ENCODE measurements around the gene PTPRN2. TPM values are rescaled to one million over a fixed set of nuclear protein-coding genes. Genes with fewer than 3 reads are reported as not detected.

Gene PTPRN2
- total and polyA plus RNA-seq, 2 of the 13 experiments (the other 11 are each of a cell fraction or from before 2014, with no cell fraction given), result 2.5 to 24.2 TPM

DNA sequence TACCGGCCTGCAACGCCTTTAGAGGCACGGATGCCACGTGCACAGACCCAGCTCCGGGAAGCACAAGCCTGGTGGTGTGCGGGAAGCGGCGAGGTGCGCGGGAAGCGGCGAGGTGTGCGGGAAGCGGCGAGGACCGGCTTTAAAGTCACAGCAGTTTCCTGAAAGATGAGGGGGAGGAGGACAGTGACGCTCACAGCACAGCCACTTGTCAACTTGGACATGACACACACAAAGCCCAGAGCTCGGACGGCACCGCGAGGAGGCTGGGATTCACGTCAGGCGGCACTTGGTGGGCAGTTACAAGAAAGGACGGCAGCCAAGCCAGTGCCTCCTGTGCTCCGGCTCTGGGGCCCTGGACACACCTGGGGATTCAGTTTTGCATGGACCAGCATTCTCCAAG, 724.9 kb downstream of the PTPRN2 start:
- H3K36me3 ChIP-seq (replicated peaks in 1 of 2; ENCODE audit: control insufficient read depth in 1 of 2, insufficient read depth in 2 of 2, low read length in 2 of 2), result no peaks in the 10 kb centered on the region
- BruUV-seq (replicated peaks), result no TSS peak
- DNase-seq (ENCODE audit: low spot score), result no peak
- H3K9ac ChIP-seq (ENCODE audit: insufficient read depth, low read depth, low read length), result no peak overlapping the region
- H3K9me3 ChIP-seq (ENCODE audit: low read length), result no peaks in the 10 kb centered on the region
- WGBS (ENCODE audit: low lambda C conversion rate), result 92% methylated on average over 25 of the region's 25 CpGs
- CTCF ChIA-PET (ENCODE audit: low intra/inter-chr PET ratio, low total read pairs), result no interaction called here
- TF ChIP-seq ARHGAP35 (CRISPR knock-in tag; IDR thresholded peaks at IDR 0.05; ENCODE audit: borderline replicate concordance) (no peak), MEIS2 (CRISPR knock-in tag; IDR thresholded peaks at IDR 0.05) (no peak), ZNF331 (CRISPR knock-in tag; IDR thresholded peaks at IDR 0.05) (no peak), AHR (CRISPR knock-in tag; IDR thresholded peaks at IDR 0.05) (no peak)
- TF ChIP-seq, protein P1, sequence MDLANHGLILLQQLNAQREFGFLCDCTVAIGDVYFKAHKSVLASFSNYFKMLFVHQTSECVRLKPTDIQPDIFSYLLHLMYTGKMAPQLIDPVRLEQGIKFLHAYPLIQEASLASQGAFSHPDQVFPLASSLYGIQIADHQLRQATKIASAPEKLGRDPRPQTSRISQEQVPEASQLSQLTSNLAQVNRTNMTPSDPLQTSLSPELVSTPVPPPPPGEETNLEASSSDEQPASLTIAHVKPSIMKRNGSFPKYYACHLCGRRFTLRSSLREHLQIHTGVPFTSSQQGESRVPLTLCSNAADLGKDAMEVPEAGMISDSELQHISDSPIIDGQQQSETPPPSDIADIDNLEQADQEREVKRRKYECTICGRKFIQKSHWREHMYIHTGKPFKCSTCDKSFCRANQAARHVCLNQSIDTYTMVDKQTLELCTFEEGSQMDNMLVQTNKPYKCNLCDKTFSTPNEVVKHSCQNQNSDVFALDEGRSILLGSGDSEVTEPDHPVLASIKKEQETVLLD (CRISPR knock-in tag; IDR thresholded peaks at IDR 0.05; ENCODE audit: low read depth), result no peak
- POLR2A ChIA-PET, result no interaction called here
- H3K27me3 ChIP-seq (ENCODE audit: control insufficient read depth in 1 of 2, insufficient read depth in 2 of 2, low read length in 2 of 2), result 0 out of 5 replicates have a peak, but pooled peaks cover 0 to 2% of the 10 kb centered on the region in 2 experiments
- FAIRE-seq, result no peak
- no peak overlapping the region for H3K4me3 ChIP-seq (replicated peaks in 1 of 3; ENCODE audit: insufficient read depth in 1 of 3, low read depth in 2 of 3, low read length in 3 of 3)
- no peak overlapping the region for H3K4me2 ChIP-seq (ENCODE audit: low read depth, low read length)
- no peaks in the 10 kb centered on the region for H3K79me2 ChIP-seq (ENCODE audit: insufficient read depth, low read length)
- H3K4me1 ChIP-seq (ENCODE audit: insufficient read depth, low read length), result no peaks in the 10 kb centered on the region
- intact Hi-C loops (cut with micrococcal nuclease; ENCODE audit: unreplicated experiment), result no loop called here
- in situ Hi-C loops (cut with HindIII; ENCODE audit: extremely low pct_ligation_motif_present, low pct_unique_long_range_greater_than_20kb), result no loop called here
- H2AFZ ChIP-seq (ENCODE audit: low read length), result no peak overlapping the region
- ATAC-seq, result no peak
- no peak overlapping the region for H3K27ac ChIP-seq (ENCODE audit: extremely low read length, insufficient read depth, low read length)
- H4K20me1 ChIP-seq (ENCODE audit: insufficient read depth, low read length), result 0 out of 2 replicates have a peak, but pooled peaks cover 3% of the 10 kb centered on the region

DNA sequence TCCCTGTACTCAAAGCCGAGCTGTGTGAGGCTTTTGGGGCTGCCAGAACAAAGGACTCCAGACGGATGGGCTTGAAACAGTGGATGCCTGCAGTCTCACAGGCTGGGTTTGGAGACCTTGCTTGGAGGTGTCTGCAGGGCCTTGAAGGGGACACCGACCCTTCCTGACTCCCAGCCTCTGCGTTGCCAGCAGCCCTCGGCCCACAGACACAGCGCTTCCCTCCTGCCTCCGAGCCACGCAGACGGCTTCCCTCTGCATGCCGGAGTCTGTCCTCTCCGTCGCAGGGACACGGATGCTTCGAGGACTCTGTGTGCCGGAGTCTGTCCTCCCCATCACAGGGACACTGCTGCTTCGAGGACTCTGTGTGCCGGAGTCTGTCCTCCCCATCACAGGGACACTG, 726.1 kb downstream of the PTPRN2 start:
- Histone ChIP-seq H3K9me3 (ENCODE audit: low read length) (no peaks in the 10 kb centered on the region), H3K4me2 (ENCODE audit: low read depth, low read length) (no peak overlapping the region), H3K27ac (ENCODE audit: extremely low read length, insufficient read depth, low read length) (no peak overlapping the region), H2AFZ (ENCODE audit: low read length) (no peak overlapping the region), H3K36me3 (replicated peaks in 1 of 2; ENCODE audit: control insufficient read depth in 1 of 2, insufficient read depth in 2 of 2, low read length in 2 of 2) (no peaks in the 10 kb centered on the region), H3K9ac (ENCODE audit: insufficient read depth, low read depth, low read length) (no peak overlapping the region), H3K4me3 (replicated peaks in 1 of 3; ENCODE audit: insufficient read depth in 1 of 3, low read depth in 2 of 3, low read length in 3 of 3) (no peak overlapping the region), H3K79me2 (ENCODE audit: insufficient read depth, low read length) (no peaks in the 10 kb centered on the region), H3K27me3 (ENCODE audit: control insufficient read depth in 1 of 2, insufficient read depth in 2 of 2, low read length in 2 of 2) (0 out of 5 replicates have a peak, but pooled peaks cover 0 to 2% of the 10 kb centered on the region in 2 experiments), H3K4me1 (ENCODE audit: insufficient read depth, low read length) (no peaks in the 10 kb centered on the region), H4K20me1 (ENCODE audit: insufficient read depth, low read length) (0 out of 2 replicates have a peak, but pooled peaks cover 3% of the 10 kb centered on the region)
- CTCF ChIA-PET (ENCODE audit: low intra/inter-chr PET ratio, low total read pairs), result no interaction called here
- no peak for ATAC-seq
- no peak for TF ChIP-seq CREB1 (IDR thresholded peaks at IDR 0.05)
- no peak for TF ChIP-seq CREB1 (CRISPR knock-in tag; IDR thresholded peaks at IDR 0.05)
- no peak for TF ChIP-seq REL (CRISPR knock-in tag; conservative IDR thresholded peaks at IDR 0.05)
- TF ChIP-seq, protein P2, sequence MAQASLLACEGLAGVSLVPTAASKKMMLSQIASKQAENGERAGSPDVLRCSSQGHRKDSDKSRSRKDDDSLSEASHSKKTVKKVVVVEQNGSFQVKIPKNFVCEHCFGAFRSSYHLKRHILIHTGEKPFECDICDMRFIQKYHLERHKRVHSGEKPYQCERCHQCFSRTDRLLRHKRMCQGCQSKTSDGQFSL (CRISPR knock-in tag; IDR thresholded peaks at IDR 0.05), result no peak
- TF ChIP-seq, protein P3, sequence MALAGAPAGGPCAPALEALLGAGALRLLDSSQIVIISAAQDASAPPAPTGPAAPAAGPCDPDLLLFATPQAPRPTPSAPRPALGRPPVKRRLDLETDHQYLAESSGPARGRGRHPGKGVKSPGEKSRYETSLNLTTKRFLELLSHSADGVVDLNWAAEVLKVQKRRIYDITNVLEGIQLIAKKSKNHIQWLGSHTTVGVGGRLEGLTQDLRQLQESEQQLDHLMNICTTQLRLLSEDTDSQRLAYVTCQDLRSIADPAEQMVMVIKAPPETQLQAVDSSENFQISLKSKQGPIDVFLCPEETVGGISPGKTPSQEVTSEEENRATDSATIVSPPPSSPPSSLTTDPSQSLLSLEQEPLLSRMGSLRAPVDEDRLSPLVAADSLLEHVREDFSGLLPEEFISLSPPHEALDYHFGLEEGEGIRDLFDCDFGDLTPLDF (CRISPR knock-in tag; IDR thresholded peaks at IDR 0.05), result no peak
- no peak for TF ChIP-seq BHLHE40 (IDR thresholded peaks at IDR 0.05; ENCODE audit: low read length)
- TF ChIP-seq, protein P4, sequence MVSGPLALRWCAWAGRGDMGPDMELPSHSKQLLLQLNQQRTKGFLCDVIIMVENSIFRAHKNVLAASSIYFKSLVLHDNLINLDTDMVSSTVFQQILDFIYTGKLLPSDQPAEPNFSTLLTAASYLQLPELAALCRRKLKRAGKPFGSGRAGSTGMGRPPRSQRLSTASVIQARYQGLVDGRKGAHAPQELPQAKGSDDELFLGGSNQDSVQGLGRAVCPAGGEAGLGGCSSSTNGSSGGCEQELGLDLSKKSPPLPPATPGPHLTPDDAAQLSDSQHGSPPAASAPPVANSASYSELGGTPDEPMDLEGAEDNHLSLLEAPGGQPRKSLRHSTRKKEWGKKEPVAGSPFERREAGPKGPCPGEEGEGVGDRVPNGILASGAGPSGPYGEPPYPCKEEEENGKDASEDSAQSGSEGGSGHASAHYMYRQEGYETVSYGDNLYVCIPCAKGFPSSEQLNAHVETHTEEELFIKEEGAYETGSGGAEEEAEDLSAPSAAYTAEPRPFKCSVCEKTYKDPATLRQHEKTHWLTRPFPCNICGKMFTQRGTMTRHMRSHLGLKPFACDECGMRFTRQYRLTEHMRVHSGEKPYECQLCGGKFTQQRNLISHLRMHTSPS (CRISPR knock-in tag; IDR thresholded peaks at IDR 0.05; ENCODE audit: low read depth), result no peak
- FAIRE-seq, result no peak
- DNase-seq (ENCODE audit: low spot score), result no peak
- in situ Hi-C loops (cut with HindIII; ENCODE audit: extremely low pct_ligation_motif_present, low pct_unique_long_range_greater_than_20kb), result no loop called here
- POLR2A ChIA-PET, result no interaction called here
- WGBS (ENCODE audit: low lambda C conversion rate), result 92% methylated on average over 5 of the region's 17 CpGs
- no TSS peak for BruUV-seq (replicated peaks)
- intact Hi-C loops (cut with micrococcal nuclease; ENCODE audit: unreplicated experiment), result no loop called here
